CD4-positive, alpha-beta T cell treated with Interleukin-21 for 1 hour (primary cell): ENCODE results near the gene LSAMP.
"Not testable (repeated sequence)": the region's sequence is repeated elsewhere in the genome, so short reads cannot be mapped to it uniquely, and the experiment has no call there.

Experiments used
- DNase-seq: peaks from one replicate; pipeline ENCODE4 v3.0.0-alpha.2; 2020

The LSAMP gene

GRCh38 chr3:116230431-116231020 is 214.8 kb downstream of the LSAMP start:
- no peak for DNase-seq

- DNase-seq = no peak
Measured at GRCh38 chr3:116226266-116226665, 219.0 kb downstream of the LSAMP start.

GRCh38 chr3:116216761-116217160 is 228.5 kb downstream of the LSAMP start:
- no peak for DNase-seq

- no peak for DNase-seq
Measured at GRCh38 chr3:116211901-116212300, 233.4 kb downstream of the LSAMP start.

- DNase-seq = not testable (repeated sequence)
Measured at GRCh38 chr3:116208830-116209229, 236.5 kb downstream of the LSAMP start.

- DNase-seq = no peak
Measured at GRCh38 chr3:116200956-116201690, 244.2 kb downstream of the LSAMP start.

GRCh38 chr3:116199063-116199462 is 246.2 kb downstream of the LSAMP start:
- DNase-seq = no peak

- no peak for DNase-seq
Measured at GRCh38 chr3:116198087-116198486, 247.2 kb downstream of the LSAMP start.

GRCh38 chr3:116192464-116192863 is 252.8 kb downstream of the LSAMP start:
- DNase-seq = no peak

- no peak for DNase-seq
Measured at GRCh38 chr3:116191409-116191808, 253.9 kb downstream of the LSAMP start.

GRCh38 chr3:116190095-116190494 is 255.2 kb downstream of the LSAMP start:
- DNase-seq = no peak

GRCh38 chr3:116188231-116188785 is 257.0 kb downstream of the LSAMP start:
- DNase-seq = no peak

GRCh38 chr3:116186049-116186448 is 259.2 kb downstream of the LSAMP start:
- no peak for DNase-seq

GRCh38 chr3:116181159-116181558 is 264.1 kb downstream of the LSAMP start:
- no peak for DNase-seq

- DNase-seq = no peak
Measured at GRCh38 chr3:116179091-116179490, 266.2 kb downstream of the LSAMP start.

- no peak for DNase-seq
Measured at GRCh38 chr3:116176974-116177555, 268.2 kb downstream of the LSAMP start.

GRCh38 chr3:116166121-116166520 is 279.2 kb downstream of the LSAMP start:
- DNase-seq = no peak

- no peak for DNase-seq
Measured at GRCh38 chr3:116165641-116166040, 279.6 kb downstream of the LSAMP start.

GRCh38 chr3:116165135-116165534 is 280.2 kb downstream of the LSAMP start:
- DNase-seq = no peak

- no peak for DNase-seq
Measured at GRCh38 chr3:116164039-116164438, 281.2 kb downstream of the LSAMP start.

GRCh38 chr3:116161575-116162525 is 283.4 kb downstream of the LSAMP start:
- DNase-seq = no peak

GRCh38 chr3:116160594-116160993 is 284.7 kb downstream of the LSAMP start:
- no peak for DNase-seq

GRCh38 chr3:116155841-116156240 is 289.4 kb downstream of the LSAMP start:
- DNase-seq = no peak
